Trophoblast cell (in vitro differentiated cells and primary cell): ENCODE data around the gene MAEA.

ENCODE experiments used
- DNase-seq, 2 donors: peaks; one replicate each; pipeline ENCODE4 v3.0.0-alpha.2; 2016
- H2AFZ ChIP-seq: 2 replicates; pipeline ENCODE4 v1.6.1; 2013; ENCODE audit warnings: low read length, moderate library complexity, mild to moderate bottlenecking; ENCODE audit not compliant: insufficient read depth, poor library complexity
- H2AK5ac ChIP-seq: 2 replicates; pipeline ENCODE4 v1.6.1; 2013; ENCODE audit warnings: mild to moderate bottlenecking, low read length
- H2BK120ac ChIP-seq: 2 replicates; pipeline ENCODE4 v1.6.1; 2013; ENCODE audit warnings: low read length, mild to moderate bottlenecking, moderate library complexity; ENCODE audit not compliant: insufficient read depth, poor library complexity
- H2BK12ac ChIP-seq: 2 replicates; pipeline ENCODE4 v1.6.1; 2013; ENCODE audit warnings: mild to moderate bottlenecking, low read length, moderate library complexity
- H2BK5ac ChIP-seq: 2 replicates; pipeline ENCODE4 v1.6.1; 2013; ENCODE audit warnings: low read length, low read depth, moderate library complexity, mild to moderate bottlenecking; ENCODE audit not compliant: poor library complexity
- H3K14ac ChIP-seq: 2 replicates; pipeline ENCODE4 v1.6.1; 2013; ENCODE audit warnings: mild to moderate bottlenecking, low read length
- H3K18ac ChIP-seq: 2 replicates; pipeline ENCODE4 v1.6.1; 2013; ENCODE audit warnings: mild to moderate bottlenecking, low read length
- H3K23ac ChIP-seq: 2 replicates; pipeline ENCODE4 v1.6.1; 2013; ENCODE audit warnings: low read length
- H3K27ac ChIP-seq: 2 replicates; pipeline ENCODE4 v1.5.1; 2013; ENCODE audit warnings: low read depth, mild to moderate bottlenecking, inconsistent platforms, low read length, moderate library complexity
- H3K27me3 ChIP-seq: 2 replicates; pipeline ENCODE4 v1.6.1; 2013; ENCODE audit warnings: inconsistent platforms, mild to moderate bottlenecking, low read length, moderate library complexity; ENCODE audit not compliant: insufficient read depth
- H3K36me3 ChIP-seq, 2 experiments: 1 replicate in 1 of 2; 2 replicates in 1 of 2; pipeline ENCODE4 v1.6.1; 2013; ENCODE audit warnings: low read length in 2 of 2, mild to moderate bottlenecking in 2 of 2, moderate library complexity in 1 of 2; ENCODE audit not compliant: insufficient read depth in 2 of 2, control insufficient read depth in 1 of 2
- H3K4ac ChIP-seq: 2 replicates; pipeline ENCODE4 v1.6.1; 2013; ENCODE audit warnings: low read depth, mild to moderate bottlenecking, low read length, moderate library complexity
- H3K4me1 ChIP-seq, 2 experiments: 1 replicate in 1 of 2; 2 replicates in 1 of 2; pipeline ENCODE4 v1.6.1; 2013; ENCODE audit warnings: low read length in 2 of 2, mild to moderate bottlenecking in 2 of 2, moderate library complexity in 1 of 2; ENCODE audit not compliant: insufficient read depth in 2 of 2, control insufficient read depth in 1 of 2
- H3K4me2 ChIP-seq: 2 replicates; pipeline ENCODE4 v1.6.1; 2013; ENCODE audit warnings: inconsistent platforms, mild to moderate bottlenecking, low read length, moderate library complexity
- H3K4me3 ChIP-seq: 2 replicates; pipeline ENCODE4 v1.5.1; 2013; ENCODE audit warnings: mild to moderate bottlenecking, low read depth, low read length, inconsistent platforms
- H3K79me1 ChIP-seq: one replicate; pipeline ENCODE4 v1.6.1; 2013; ENCODE audit warnings: low read length
- H3K79me2 ChIP-seq: 2 replicates; pipeline ENCODE4 v1.6.1; 2013; ENCODE audit warnings: low read length, mild to moderate bottlenecking; ENCODE audit not compliant: control insufficient read depth, insufficient read depth, poor library complexity
- H3K9ac ChIP-seq: 2 replicates; pipeline ENCODE4 v1.6.1; 2013; ENCODE audit warnings: mild to moderate bottlenecking, low read length
- H3K9me3 ChIP-seq: 2 replicates; pipeline ENCODE4 v1.6.1; 2013; ENCODE audit warnings: low read depth, mild to moderate bottlenecking, control low read depth, inconsistent platforms, low read length; ENCODE audit not compliant: insufficient read depth
- H4K12ac ChIP-seq: 2 replicates; pipeline ENCODE4 v1.6.1; 2013; ENCODE audit warnings: low read depth, mild to moderate bottlenecking, low read length, moderate library complexity
- H4K8ac ChIP-seq: 2 replicates; pipeline ENCODE4 v1.6.1; 2013; ENCODE audit warnings: low read depth, mild to moderate bottlenecking, low read length, moderate library complexity
- H4K91ac ChIP-seq: one replicate; pipeline ENCODE4 v1.6.1; 2013; ENCODE audit warnings: low read depth, mild to moderate bottlenecking, low read length, moderate library complexity
- WGBS: extraction: QIAGEN DNeasy Blood & Tissue Kit; methylation state at CpG from one replicate; pipeline ENCODE4 v1.1.7; 2013; ENCODE audit warnings: missing lambda C conversion rate; ENCODE audit not compliant: insufficient read length, insufficient coverage; ENCODE audit errors: extremely low coverage; 5-methylcytosine and 5-hydroxymethylcytosine counted together

The MAEA gene

DNA sequence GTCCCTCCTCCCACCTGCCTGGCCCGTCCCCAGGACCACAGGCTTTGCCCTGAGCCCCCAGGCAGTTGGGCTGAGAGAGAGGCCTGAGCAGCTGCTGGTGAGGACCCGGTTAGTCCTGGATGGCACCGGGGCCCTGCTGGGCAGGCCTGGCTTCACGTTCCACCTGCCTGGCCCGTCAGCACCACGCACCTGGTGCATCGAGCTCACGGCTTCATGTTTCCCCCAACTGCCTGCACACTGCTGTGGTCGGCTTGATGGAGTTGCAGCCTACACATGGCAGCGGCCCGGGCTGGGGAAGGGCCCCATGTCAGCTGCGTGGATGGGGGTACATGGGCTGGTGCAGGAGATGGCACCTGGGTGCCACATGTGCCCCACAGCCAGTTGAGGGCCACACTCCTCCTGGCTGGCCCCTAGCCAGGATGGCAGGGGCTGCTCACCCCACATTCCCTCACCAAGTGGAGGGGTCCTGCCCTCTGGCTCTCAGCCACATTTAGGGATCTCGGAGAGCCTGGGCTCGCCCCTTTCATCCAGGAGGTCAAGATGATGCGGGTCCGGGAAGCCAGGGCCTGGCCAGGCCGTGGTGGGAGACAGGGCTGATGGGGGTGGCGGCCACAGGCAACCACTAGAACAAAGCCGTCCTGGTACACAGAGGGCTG is 88.0 kb downstream of the MAEA start:
- Histone ChIP-seq H4K12ac (no peak overlapping the region), H3K27me3 (no peaks in the 10 kb centered on the region), H3K4me1 (no peaks in the 10 kb centered on the region), H3K27ac (no peak overlapping the region), H3K14ac (no peak overlapping the region), H2BK120ac (no peak overlapping the region), H2AFZ (no peak overlapping the region), H3K23ac (no peak overlapping the region), H3K79me1 (no peaks in the 10 kb centered on the region), H4K8ac (no peak overlapping the region), H3K36me3 (peaks cover 37 to 43% of the 10 kb centered on the region in 2 experiments), H3K4me2 (no peak overlapping the region), H3K18ac (no peak overlapping the region), H3K9me3 (no peaks in the 10 kb centered on the region), H2BK5ac (no peak overlapping the region), H2BK12ac (no peak overlapping the region), H3K9ac (no peak overlapping the region), H3K4me3 (no peak overlapping the region), H2AK5ac (no peak overlapping the region), H3K79me2 (no peaks in the 10 kb centered on the region), H4K91ac (no peak overlapping the region), H3K4ac (no peak overlapping the region)
- WGBS: no CpG with 5 or more reads among the region's 19 CpGs
- no peak for DNase-seq

DNA sequence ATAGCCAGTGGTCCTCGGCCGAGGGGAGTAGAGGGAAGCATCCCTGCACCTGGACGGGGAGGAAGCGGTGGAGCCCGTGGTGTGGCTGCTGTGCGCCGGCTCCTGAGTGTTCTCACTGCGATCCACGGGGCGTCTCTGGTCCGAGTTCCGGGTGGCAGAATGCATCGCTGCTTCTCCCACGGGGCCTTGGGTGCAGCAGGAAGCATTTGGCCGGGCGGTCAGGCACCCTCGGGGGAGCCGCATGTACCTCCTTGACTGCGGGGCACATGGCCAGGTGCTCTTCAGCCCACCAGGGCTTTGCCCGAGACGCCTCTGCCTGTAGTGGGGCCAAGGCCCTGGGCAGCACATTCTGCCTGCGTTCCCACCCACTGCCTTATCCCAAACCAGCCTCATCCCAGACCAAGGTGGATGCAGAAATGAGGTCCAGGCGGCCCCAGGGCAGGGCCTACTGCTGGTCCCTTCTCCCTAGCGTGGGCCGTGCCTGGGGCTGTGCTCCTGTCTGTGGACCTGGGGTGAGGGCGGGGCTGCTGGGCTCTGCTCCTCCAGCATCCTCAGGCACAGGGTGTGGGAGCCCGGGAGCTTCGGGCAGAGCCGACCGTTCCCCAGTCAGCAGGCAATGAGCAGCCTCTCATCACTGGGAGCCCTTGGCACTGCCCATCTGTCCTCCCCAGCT is 89.0 kb downstream of the MAEA start:
- no peak overlapping the region for H4K8ac ChIP-seq
- H3K23ac ChIP-seq: no peak overlapping the region
- H2AFZ ChIP-seq: no peak overlapping the region
- H3K14ac ChIP-seq: no peak overlapping the region
- H2BK5ac ChIP-seq: no peak overlapping the region
- H3K27ac ChIP-seq: no peak overlapping the region
- H3K4ac ChIP-seq: no peak overlapping the region
- H3K79me1 ChIP-seq: no peaks in the 10 kb centered on the region
- H3K4me2 ChIP-seq: no peak overlapping the region
- no peak overlapping the region for H2AK5ac ChIP-seq
- WGBS: no CpG with 5 or more reads among the region's 30 CpGs
- DNase-seq: no peak
- H3K9me3 ChIP-seq: no peaks in the 10 kb centered on the region
- H2BK120ac ChIP-seq: no peak overlapping the region
- H4K12ac ChIP-seq: no peak overlapping the region
- no peaks in the 10 kb centered on the region for H3K79me2 ChIP-seq
- no peak overlapping the region for H2BK12ac ChIP-seq
- no peak overlapping the region for H4K91ac ChIP-seq
- no peak overlapping the region for H3K18ac ChIP-seq
- H3K27me3 ChIP-seq: no peaks in the 10 kb centered on the region
- H3K9ac ChIP-seq: no peak overlapping the region
- H3K4me3 ChIP-seq: no peak overlapping the region
- H3K4me1 ChIP-seq: no peaks in the 10 kb centered on the region
- peaks cover 40 to 47% of the 10 kb centered on the region in 2 experiments for H3K36me3 ChIP-seq

DNA sequence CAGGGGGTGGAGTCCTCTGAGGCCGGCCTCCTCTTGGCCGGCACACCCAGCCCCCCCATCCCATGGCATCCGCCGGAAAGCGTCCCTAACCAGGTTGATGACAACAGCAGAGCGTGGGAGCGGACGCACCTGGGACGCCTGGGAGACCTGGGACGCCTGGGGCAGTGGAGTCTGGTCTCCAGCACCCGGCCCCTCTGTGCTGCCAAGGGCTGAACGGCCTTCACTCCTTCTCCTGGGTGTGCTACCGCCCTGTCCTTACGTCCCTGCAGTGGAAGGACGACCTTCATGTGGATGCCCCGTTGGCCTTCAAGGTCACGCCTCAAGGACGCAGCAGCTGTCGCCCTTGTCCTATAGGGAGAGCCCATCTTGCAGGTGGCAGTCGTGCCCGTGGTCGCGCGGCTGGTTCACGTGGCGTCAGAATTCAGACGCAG is 89.7 kb downstream of the MAEA start:
- Histone ChIP-seq H3K4me3 (peak overlapping the region; percentile 47), H2AFZ (no peak overlapping the region), H3K14ac (no peak overlapping the region), H3K79me1 (no peaks in the 10 kb centered on the region), H3K27me3 (no peaks in the 10 kb centered on the region), H3K4me1 (no peaks in the 10 kb centered on the region), H3K36me3 (peaks cover 45 to 47% of the 10 kb centered on the region in 2 experiments), H2BK12ac (no peak overlapping the region), H3K4me2 (no peak overlapping the region), H3K9ac (no peak overlapping the region), H2AK5ac (no peak overlapping the region), H2BK5ac (no peak overlapping the region), H3K27ac (no peak overlapping the region), H3K4ac (no peak overlapping the region), H4K91ac (no peak overlapping the region), H3K23ac (no peak overlapping the region), H3K79me2 (no peaks in the 10 kb centered on the region), H2BK120ac (no peak overlapping the region), H4K12ac (no peak overlapping the region), H3K18ac (no peak overlapping the region), H3K9me3 (no peaks in the 10 kb centered on the region), H4K8ac (no peak overlapping the region)
- no CpG with 5 or more reads among the region's 27 CpGs for WGBS
- DNase-seq: no peak

DNA sequence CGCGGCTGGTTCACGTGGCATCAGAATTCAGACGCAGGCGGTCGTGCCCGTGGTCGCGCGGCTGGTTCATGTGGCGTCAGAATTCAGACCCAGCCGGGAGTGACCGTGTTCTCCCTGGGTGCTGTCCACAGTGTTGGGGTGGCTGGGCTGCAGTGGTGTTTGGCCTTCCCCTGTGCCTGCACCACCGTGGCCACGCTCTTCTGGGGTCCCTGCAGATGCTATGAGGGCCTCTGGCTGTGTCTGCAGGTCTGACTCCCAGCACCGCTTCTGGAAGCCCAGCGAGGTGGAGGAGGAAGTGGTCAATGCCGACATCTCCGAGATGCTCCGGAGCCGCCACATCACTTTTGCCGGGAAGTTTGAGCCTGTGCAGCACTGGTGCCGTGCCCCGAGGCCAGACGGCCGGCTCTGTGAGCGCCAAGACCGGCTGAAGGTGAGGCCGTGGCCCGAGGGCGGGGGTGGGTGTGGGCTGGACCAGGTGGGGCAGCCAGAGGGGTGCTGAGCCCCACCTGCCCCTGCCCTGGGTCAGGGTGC is 90.2 kb downstream of the MAEA start:
- H3K79me1 ChIP-seq: no peaks in the 10 kb centered on the region
- H3K14ac ChIP-seq: no peak overlapping the region
- H2AFZ ChIP-seq: no peak overlapping the region
- H2AK5ac ChIP-seq: no peak overlapping the region
- no peak overlapping the region for H3K4ac ChIP-seq
- H2BK12ac ChIP-seq: no peak overlapping the region
- no peak overlapping the region for H3K23ac ChIP-seq
- no peak overlapping the region for H3K4me2 ChIP-seq
- no peak overlapping the region for H4K8ac ChIP-seq
- no peak overlapping the region for H3K4me3 ChIP-seq
- no peak overlapping the region for H2BK5ac ChIP-seq
- no peak overlapping the region for H3K18ac ChIP-seq
- no peaks in the 10 kb centered on the region for H3K79me2 ChIP-seq
- no peaks in the 10 kb centered on the region for H3K27me3 ChIP-seq
- no peak overlapping the region for H3K9ac ChIP-seq
- H4K12ac ChIP-seq: no peak overlapping the region
- no peak overlapping the region for H3K27ac ChIP-seq
- H4K91ac ChIP-seq: no peak overlapping the region
- H3K4me1 ChIP-seq: no peaks in the 10 kb centered on the region
- H2BK120ac ChIP-seq: no peak overlapping the region
- DNase-seq: no peak
- WGBS: no CpG with 5 or more reads among the region's 31 CpGs
- peaks cover 43 to 46% of the 10 kb centered on the region in 2 experiments for H3K36me3 ChIP-seq
- H3K9me3 ChIP-seq: no peaks in the 10 kb centered on the region
